Mesendoderm (in vitro differentiated cells): ENCODE data around the gene TMSB10.

Experiments
- DNase-seq: peaks from one replicate; pipeline ENCODE4 v3.0.0; 2013
- H2AK5ac ChIP-seq: 2 replicates; pipeline ENCODE4 v1.6.1; 2013; ENCODE audit warnings: low read length, inconsistent platforms
- H2BK120ac ChIP-seq: 2 replicates; pipeline ENCODE4 v1.6.1; 2013; ENCODE audit warnings: low read depth, mild to moderate bottlenecking, low read length, moderate library complexity, mixed read lengths
- H2BK15ac ChIP-seq: replicated peaks from 2 replicates; pipeline ENCODE4 v1.6.1; 2013; ENCODE audit warnings: low read depth, mild to moderate bottlenecking, moderate library complexity
- H2BK5ac ChIP-seq: 2 replicates; pipeline ENCODE4 v1.6.1; 2013; ENCODE audit warnings: low read length, inconsistent platforms
- H3K18ac ChIP-seq: 2 replicates; pipeline ENCODE4 v1.6.1; 2013; ENCODE audit warnings: mild to moderate bottlenecking, low read length, mixed read lengths
- H3K23ac ChIP-seq: one replicate; pipeline ENCODE4 v1.6.1; 2013; ENCODE audit warnings: low read length
- H3K27ac ChIP-seq: 2 replicates; pipeline ENCODE4 v1.5.1; 2013; ENCODE audit warnings: low read depth, mild to moderate bottlenecking, inconsistent platforms, low read length, moderate library complexity
- H3K27me3 ChIP-seq: 2 replicates; pipeline ENCODE4 v1.6.1; 2013; ENCODE audit warnings: low read length, control low read depth, mild to moderate bottlenecking, inconsistent platforms; ENCODE audit not compliant: insufficient read depth, poor library complexity
- H3K36me3 ChIP-seq: 2 replicates; pipeline ENCODE4 v1.6.1; 2013; ENCODE audit warnings: low read length, inconsistent platforms; ENCODE audit not compliant: control insufficient read depth, insufficient read depth
- H3K4ac ChIP-seq: one replicate; pipeline ENCODE4 v1.6.1; 2013; ENCODE audit warnings: low read depth, mild to moderate bottlenecking, low read length, moderate library complexity
- H3K4me1 ChIP-seq: 2 replicates; pipeline ENCODE4 v1.6.1; 2013; ENCODE audit warnings: low read depth, low read length, inconsistent platforms; ENCODE audit not compliant: control insufficient read depth
- H3K4me2 ChIP-seq: 2 replicates; pipeline ENCODE4 v1.6.1; 2013; ENCODE audit warnings: low read length
- H3K4me3 ChIP-seq: 2 replicates; pipeline ENCODE4 v1.5.1; 2013; ENCODE audit warnings: mild to moderate bottlenecking, low read length
- H3K56ac ChIP-seq: one replicate; pipeline ENCODE4 v1.6.1; 2013; ENCODE audit warnings: low read length
- H3K79me1 ChIP-seq: 2 replicates; pipeline ENCODE4 v1.6.1; 2013; ENCODE audit warnings: low read length, inconsistent platforms
- H3K79me2 ChIP-seq: 2 replicates; pipeline ENCODE4 v1.6.1; 2013; ENCODE audit warnings: mild to moderate bottlenecking, low read length; ENCODE audit not compliant: control insufficient read depth, insufficient read depth
- H3K9ac ChIP-seq: 2 replicates; pipeline ENCODE4 v1.6.1; 2013; ENCODE audit warnings: low read length, inconsistent platforms
- H4K5ac ChIP-seq: one replicate; pipeline ENCODE4 v1.6.1; 2013; ENCODE audit warnings: low read length
- H4K8ac ChIP-seq: one replicate; pipeline ENCODE4 v1.6.1; 2013; ENCODE audit warnings: low read depth, mild to moderate bottlenecking, control low read depth, low read length, moderate library complexity
- WGBS: extraction: QIAGEN DNeasy Blood & Tissue Kit; methylation state at CpG from one replicate; pipeline ENCODE4 v1.1.7; 2013; ENCODE audit warnings: low lambda C conversion rate, missing lambda C conversion rate; ENCODE audit not compliant: insufficient coverage; ENCODE audit errors: extremely low coverage; 5-methylcytosine and 5-hydroxymethylcytosine counted together

Gene TMSB10

DNA sequence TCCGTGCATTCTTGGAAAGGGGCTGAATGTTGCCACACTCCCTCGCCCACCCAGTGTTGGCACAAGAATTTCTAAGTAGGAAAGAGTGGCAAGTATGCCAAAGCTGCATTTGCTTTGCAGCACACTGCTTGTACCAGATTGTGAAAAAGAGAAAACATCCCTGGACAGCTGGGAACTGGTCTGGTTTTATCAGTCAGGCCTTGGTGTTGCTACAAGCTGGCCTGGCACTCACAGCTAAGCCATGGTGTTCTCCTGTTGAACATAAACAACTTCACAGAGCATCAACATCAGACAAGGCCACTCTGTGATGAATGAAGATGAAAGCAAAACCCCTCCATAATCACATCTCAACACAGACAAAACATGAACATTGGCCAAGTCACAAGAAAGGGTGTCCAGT lies 20.3 kb upstream of the TMSB10 start:
- Histone ChIP-seq H3K4me1 (peaks cover 1% of the 10 kb centered on the region), H3K4me2 (no peak overlapping the region), H3K56ac (no peak overlapping the region), H4K5ac (no peak overlapping the region), H3K4me3 (no peak overlapping the region), H3K36me3 (no peaks in the 10 kb centered on the region), H3K9ac (no peak overlapping the region), H2BK120ac (no peak overlapping the region), H3K27ac (no peak overlapping the region), H3K23ac (no peak overlapping the region), H3K79me2 (no peaks in the 10 kb centered on the region), H3K79me1 (no peaks in the 10 kb centered on the region), H3K27me3 (peaks cover 9% of the 10 kb centered on the region), H3K4ac (no peak overlapping the region), H2AK5ac (no peak overlapping the region), H2BK15ac (no peak overlapping the region), H4K8ac (no peak overlapping the region), H3K18ac (no peak overlapping the region), H2BK5ac (no peak overlapping the region)
- DNase-seq = no peak
- WGBS = no CpG with 5 or more reads among the region's 2 CpGs

DNA sequence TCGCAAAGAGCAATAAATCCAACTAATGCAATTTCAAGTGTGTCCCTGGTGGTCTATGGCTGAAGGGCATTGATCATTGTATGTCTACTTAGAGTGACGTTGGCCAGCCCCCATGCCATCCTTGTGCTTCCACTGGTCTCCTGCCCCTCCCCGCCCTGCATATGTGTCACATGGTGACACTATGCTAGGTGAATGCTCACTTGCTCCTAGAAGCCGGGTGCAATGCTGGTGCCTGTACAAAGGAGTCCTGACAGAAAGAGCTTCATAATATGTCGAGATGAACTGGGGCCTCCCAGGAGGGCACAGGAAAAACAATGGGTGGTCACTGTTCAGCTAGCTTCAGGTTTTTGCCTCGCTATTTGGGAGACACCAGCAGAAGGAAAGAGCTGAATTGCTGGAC lies 18.7 kb upstream of the TMSB10 start:
- no peak overlapping the region for H2BK5ac ChIP-seq
- H3K27ac ChIP-seq = no peak overlapping the region
- no peak overlapping the region for H3K4me3 ChIP-seq
- no peak overlapping the region for H3K18ac ChIP-seq
- H3K27me3 ChIP-seq = peaks cover 3% of the 10 kb centered on the region
- no peaks in the 10 kb centered on the region for H3K79me1 ChIP-seq
- no peak for DNase-seq
- no peak overlapping the region for H2BK15ac ChIP-seq
- H3K9ac ChIP-seq = no peak overlapping the region
- H3K4ac ChIP-seq = no peak overlapping the region
- H3K23ac ChIP-seq = no peak overlapping the region
- no peak overlapping the region for H2AK5ac ChIP-seq
- no peak overlapping the region for H3K56ac ChIP-seq
- H3K79me2 ChIP-seq = no peaks in the 10 kb centered on the region
- no peak overlapping the region for H3K4me2 ChIP-seq
- H3K4me1 ChIP-seq = no peaks in the 10 kb centered on the region
- no peak overlapping the region for H2BK120ac ChIP-seq
- H4K5ac ChIP-seq = no peak overlapping the region
- WGBS = no CpG with 5 or more reads among the region's 6 CpGs
- no peak overlapping the region for H4K8ac ChIP-seq
- no peaks in the 10 kb centered on the region for H3K36me3 ChIP-seq

- no peak overlapping the region for H2AK5ac ChIP-seq
- no peak overlapping the region for H3K4me2 ChIP-seq
- H2BK5ac ChIP-seq = no peak overlapping the region
- no peak overlapping the region for H3K18ac ChIP-seq
- H3K27ac ChIP-seq = no peak overlapping the region
- no peak overlapping the region for H4K8ac ChIP-seq
- H3K27me3 ChIP-seq = peaks cover 3% of the 10 kb centered on the region
- no peak overlapping the region for H4K5ac ChIP-seq
- no peaks in the 10 kb centered on the region for H3K79me2 ChIP-seq
- H3K4me1 ChIP-seq = no peaks in the 10 kb centered on the region
- no peak overlapping the region for H3K9ac ChIP-seq
- no peak overlapping the region for H3K56ac ChIP-seq
- H3K36me3 ChIP-seq = no peaks in the 10 kb centered on the region
- no peak overlapping the region for H3K4ac ChIP-seq
- no CpG with 5 or more reads among the region's 6 CpGs for WGBS
- no peaks in the 10 kb centered on the region for H3K79me1 ChIP-seq
- H3K4me3 ChIP-seq = no peak overlapping the region
- DNase-seq = no peak
- H2BK15ac ChIP-seq = no peak overlapping the region
- no peak overlapping the region for H2BK120ac ChIP-seq
- no peak overlapping the region for H3K23ac ChIP-seq
Observed at GRCh38 chr2:84888401-84889276, 16.8 kb upstream of the TMSB10 start.

GRCh38 chr2:84889332-84889731 lies 16.1 kb upstream of the TMSB10 start:
- no peak overlapping the region for H3K4me3 ChIP-seq
- WGBS = no CpG with 5 or more reads among the region's 2 CpGs

DNA sequence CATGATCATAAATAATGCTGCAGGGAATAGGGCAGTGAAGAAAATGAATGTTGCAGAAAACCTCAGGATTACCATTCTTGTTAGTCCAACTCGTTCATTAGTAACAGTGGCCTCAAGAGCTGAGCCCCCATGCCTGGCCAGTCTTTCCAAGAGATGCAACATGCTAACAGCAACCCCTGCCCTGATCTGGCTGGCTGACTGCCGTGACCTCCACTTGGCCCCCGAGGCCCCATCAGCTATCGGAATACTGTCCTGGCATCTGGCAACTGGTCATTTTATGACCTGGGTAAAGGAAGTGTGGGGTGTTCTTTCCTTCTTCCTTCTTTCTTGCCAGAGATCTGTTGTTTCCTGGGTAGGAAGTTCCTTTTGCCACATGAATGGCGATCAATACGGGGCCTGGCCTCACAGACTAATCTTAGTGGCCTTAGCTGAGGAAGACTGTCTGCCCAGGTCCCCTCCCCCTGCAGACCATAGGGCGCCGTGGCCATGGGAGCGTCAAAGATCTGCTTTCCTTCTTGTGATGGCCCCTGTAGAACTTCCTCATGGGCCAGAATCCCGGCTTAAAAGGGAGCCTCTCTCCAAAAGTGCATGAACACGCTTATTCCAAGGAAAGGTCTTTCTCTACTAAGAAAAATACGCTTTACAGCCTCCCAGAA lies 14.0 kb upstream of the TMSB10 start:
- H3K9ac ChIP-seq = no peak overlapping the region
- no peak for DNase-seq
- H4K5ac ChIP-seq = no peak overlapping the region
- H3K27me3 ChIP-seq = no peaks in the 10 kb centered on the region
- no peak overlapping the region for H2AK5ac ChIP-seq
- no peak overlapping the region for H4K8ac ChIP-seq
- H3K4me2 ChIP-seq = no peak overlapping the region
- no peaks in the 10 kb centered on the region for H3K36me3 ChIP-seq
- peaks cover 3% of the 10 kb centered on the region for H3K4me1 ChIP-seq
- no peak overlapping the region for H3K18ac ChIP-seq
- H3K4me3 ChIP-seq = no peak overlapping the region
- no peak overlapping the region for H3K23ac ChIP-seq
- H3K56ac ChIP-seq = no peak overlapping the region
- no peak overlapping the region for H3K27ac ChIP-seq
- H2BK5ac ChIP-seq = no peak overlapping the region
- no peak overlapping the region for H2BK15ac ChIP-seq
- H3K4ac ChIP-seq = no peak overlapping the region
- no peak overlapping the region for H2BK120ac ChIP-seq
- H3K79me1 ChIP-seq = no peaks in the 10 kb centered on the region
- no CpG with 5 or more reads among the region's 12 CpGs for WGBS
- no peaks in the 10 kb centered on the region for H3K79me2 ChIP-seq

More at GRCh38 chr2:84889332-84889731, 16.1 kb upstream of the TMSB10 start:
- Histone ChIP-seq H3K27ac (no peak overlapping the region), H2AK5ac (no peak overlapping the region), H3K79me1 (no peaks in the 10 kb centered on the region), H3K79me2 (no peaks in the 10 kb centered on the region), H4K5ac (no peak overlapping the region), H2BK15ac (no peak overlapping the region), H4K8ac (no peak overlapping the region), H3K56ac (no peak overlapping the region), H3K23ac (no peak overlapping the region), H3K27me3 (no peaks in the 10 kb centered on the region), H2BK120ac (no peak overlapping the region), H2BK5ac (no peak overlapping the region), H3K9ac (no peak overlapping the region), H3K4me2 (no peak overlapping the region), H3K18ac (no peak overlapping the region), H3K4ac (no peak overlapping the region), H3K36me3 (no peaks in the 10 kb centered on the region), H3K4me1 (peaks cover 3% of the 10 kb centered on the region)
- no peak for DNase-seq
